Parathyroid adenoma (tissue), 2 donors: ENCODE data around the gene RNF220.

Experiments
- H2AFZ ChIP-seq: fragments of 300-600 bp; sonication (generic); one replicate; pipeline ENCODE4 v1.7.0; 2017; ENCODE audit warnings: antibody characterized with exemption, mild to moderate bottlenecking
- H3K27ac ChIP-seq: fragments of 300-600 bp; sonication (generic); one replicate; pipeline ENCODE4 v1.7.0; 2017
- H3K27me3 ChIP-seq: fragments of 300-600 bp; sonication (generic); one replicate; pipeline ENCODE4 v1.7.0; 2017; ENCODE audit warnings: low read length; ENCODE audit not compliant: control insufficient read depth, insufficient read depth
- H3K36me3 ChIP-seq: fragments of 300-600 bp; sonication (generic); one replicate; pipeline ENCODE4 v1.7.0; 2017; ENCODE audit warnings: low read length; ENCODE audit not compliant: control insufficient read depth, insufficient read depth
- H3K4me1 ChIP-seq: fragments of 300-600 bp; sonication (generic); one replicate; pipeline ENCODE4 v1.7.0; 2017; ENCODE audit warnings: control low read depth
- H3K4me2 ChIP-seq: fragments of 300-600 bp; sonication (generic); one replicate; pipeline ENCODE4 v1.7.0; 2017; ENCODE audit warnings: low read length
- H3K4me3 ChIP-seq: fragments of 300-600 bp; sonication (generic); one replicate; pipeline ENCODE4 v1.7.0; 2017; ENCODE audit warnings: low read depth, low read length
- H3K79me2 ChIP-seq: fragments of 300-600 bp; sonication (generic); one replicate; pipeline ENCODE4 v1.7.0; 2017; ENCODE audit warnings: control low read depth
- H3K9ac ChIP-seq: fragments of 300-600 bp; sonication (generic); one replicate; pipeline ENCODE4 v1.7.0; 2017; ENCODE audit warnings: mild to moderate bottlenecking
- H3K9me3 ChIP-seq: fragments of 300-600 bp; sonication (generic); one replicate; pipeline ENCODE4 v1.7.0; 2017; ENCODE audit warnings: low read length; ENCODE audit not compliant: control insufficient read depth
- TF ChIP-seq, protein P1 (sequence below): fragments of 300-600 bp; sonication (generic); IDR thresholded peaks from one replicate; pipeline ENCODE4 v1.7.0; 2017; ENCODE audit warnings: antibody characterized with exemption, mild to moderate bottlenecking
- donor health status: primary hyperparathyroidism.

The RNF220 gene

DNA sequence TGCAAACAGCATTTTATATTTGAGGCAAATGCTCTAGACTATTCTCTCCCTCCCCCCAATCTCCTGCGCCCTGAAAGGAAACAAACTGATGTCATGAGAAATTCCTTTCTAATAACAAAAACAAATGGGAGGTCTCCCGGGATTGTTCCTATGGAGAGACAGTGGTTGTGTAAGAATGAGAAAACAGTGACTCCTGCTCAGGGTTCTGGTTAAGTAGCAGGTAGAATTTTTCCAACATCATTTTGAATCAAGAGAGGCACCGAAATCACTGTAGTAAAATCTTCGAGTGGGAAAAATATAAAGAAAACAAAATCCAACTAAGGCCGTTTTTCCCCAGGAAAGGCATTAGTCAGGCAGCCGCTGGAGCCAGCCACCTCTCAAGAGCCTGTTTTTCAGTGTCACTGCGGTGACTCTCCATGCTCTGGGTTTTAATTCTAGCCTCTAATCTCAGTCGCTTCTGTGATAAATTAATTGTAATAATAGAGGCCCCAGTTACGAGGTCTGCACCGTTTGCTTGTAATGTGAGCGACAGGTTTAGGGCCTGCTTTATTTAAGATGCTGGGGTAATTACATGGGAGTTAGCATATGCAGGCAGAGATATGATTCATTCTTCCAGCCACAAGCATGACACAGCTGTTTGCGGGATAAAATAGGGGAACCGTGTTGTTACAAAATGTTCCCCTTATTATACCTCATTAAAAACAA, 80.3 kb downstream of the RNF220 start:
- Histone ChIP-seq H3K4me1 (no peaks in the 10 kb centered on the region), H3K36me3 (no peaks in the 10 kb centered on the region), H3K4me3 (no peak overlapping the region), H2AFZ (no peak overlapping the region), H3K9me3 (no peaks in the 10 kb centered on the region), H3K79me2 (no peaks in the 10 kb centered on the region), H3K9ac (no peak overlapping the region), H3K27ac (no peak overlapping the region), H3K27me3 (no peaks in the 10 kb centered on the region), H3K4me2 (no peak overlapping the region)
- TF ChIP-seq, protein P1, sequence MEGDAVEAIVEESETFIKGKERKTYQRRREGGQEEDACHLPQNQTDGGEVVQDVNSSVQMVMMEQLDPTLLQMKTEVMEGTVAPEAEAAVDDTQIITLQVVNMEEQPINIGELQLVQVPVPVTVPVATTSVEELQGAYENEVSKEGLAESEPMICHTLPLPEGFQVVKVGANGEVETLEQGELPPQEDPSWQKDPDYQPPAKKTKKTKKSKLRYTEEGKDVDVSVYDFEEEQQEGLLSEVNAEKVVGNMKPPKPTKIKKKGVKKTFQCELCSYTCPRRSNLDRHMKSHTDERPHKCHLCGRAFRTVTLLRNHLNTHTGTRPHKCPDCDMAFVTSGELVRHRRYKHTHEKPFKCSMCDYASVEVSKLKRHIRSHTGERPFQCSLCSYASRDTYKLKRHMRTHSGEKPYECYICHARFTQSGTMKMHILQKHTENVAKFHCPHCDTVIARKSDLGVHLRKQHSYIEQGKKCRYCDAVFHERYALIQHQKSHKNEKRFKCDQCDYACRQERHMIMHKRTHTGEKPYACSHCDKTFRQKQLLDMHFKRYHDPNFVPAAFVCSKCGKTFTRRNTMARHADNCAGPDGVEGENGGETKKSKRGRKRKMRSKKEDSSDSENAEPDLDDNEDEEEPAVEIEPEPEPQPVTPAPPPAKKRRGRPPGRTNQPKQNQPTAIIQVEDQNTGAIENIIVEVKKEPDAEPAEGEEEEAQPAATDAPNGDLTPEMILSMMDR: no peak

DNA sequence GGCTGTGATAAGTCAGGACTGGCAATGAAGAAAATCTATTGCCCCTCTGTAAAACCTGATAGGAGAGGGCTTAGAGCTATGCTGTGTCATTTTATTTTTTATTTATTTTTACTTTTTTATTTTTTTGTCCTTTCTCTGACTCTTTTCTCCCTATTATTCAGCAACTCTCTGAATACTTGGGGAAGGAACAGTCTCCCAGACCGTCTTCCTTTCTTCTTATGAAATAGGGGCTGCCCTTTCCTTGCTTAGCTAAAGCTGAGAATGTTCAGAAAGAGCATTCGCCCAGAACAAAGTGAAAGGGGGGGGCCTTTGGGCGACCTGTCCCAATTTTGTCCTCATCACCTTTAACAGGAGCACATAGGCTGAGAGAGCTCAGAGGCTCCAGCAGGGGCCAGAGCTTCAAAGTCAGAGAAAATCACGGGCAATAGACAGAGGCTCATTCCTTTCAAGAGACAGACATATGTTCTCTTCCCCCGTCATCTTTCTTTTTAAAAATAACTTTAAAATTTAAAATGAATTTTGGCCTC, 80.9 kb downstream of the RNF220 start:
- Histone ChIP-seq H2AFZ (no peak overlapping the region), H3K27me3 (no peaks in the 10 kb centered on the region), H3K4me1 (no peaks in the 10 kb centered on the region), H3K36me3 (no peaks in the 10 kb centered on the region), H3K4me3 (no peak overlapping the region), H3K4me2 (no peak overlapping the region), H3K9me3 (no peaks in the 10 kb centered on the region), H3K79me2 (no peaks in the 10 kb centered on the region), H3K9ac (no peak overlapping the region), H3K27ac (no peak overlapping the region)
- TF ChIP-seq, protein P1: no peak

GRCh38 chr1:44489481-44489880, 84.4 kb downstream of the RNF220 start:
- no peaks in the 10 kb centered on the region for H3K79me2 ChIP-seq
- no peaks in the 10 kb centered on the region for H3K27me3 ChIP-seq
- H3K4me2 ChIP-seq: no peak overlapping the region
- H3K9ac ChIP-seq: no peak overlapping the region
- TF ChIP-seq, protein P1: no peak
- no peaks in the 10 kb centered on the region for H3K4me1 ChIP-seq
- no peaks in the 10 kb centered on the region for H3K9me3 ChIP-seq
- H3K36me3 ChIP-seq: no peaks in the 10 kb centered on the region
- H2AFZ ChIP-seq: no peak overlapping the region
- no peak overlapping the region for H3K4me3 ChIP-seq
- H3K27ac ChIP-seq: no peak overlapping the region

- Histone ChIP-seq H3K9ac (no peak overlapping the region), H3K4me2 (no peak overlapping the region), H3K79me2 (no peaks in the 10 kb centered on the region), H2AFZ (no peak overlapping the region), H3K4me1 (no peaks in the 10 kb centered on the region), H3K27me3 (no peaks in the 10 kb centered on the region), H3K4me3 (no peak overlapping the region), H3K27ac (no peak overlapping the region), H3K36me3 (no peaks in the 10 kb centered on the region), H3K9me3 (no peaks in the 10 kb centered on the region)
- TF ChIP-seq, protein P1: no peak
Measured at GRCh38 chr1:44496541-44497171, 91.6 kb downstream of the RNF220 start.
